ENCODE results near the gene SLC19A1. TPM values are rescaled to one million over a fixed set of nuclear protein-coding genes. Genes with fewer than 3 reads are reported as not detected.

SLC19A1 gene
- total RNA-seq, 1 experiment from 2014 or later = 25.0 TPM

- no peak for DNase-seq
- Histone ChIP-seq H3K79me2 (ENCODE audit: low read depth) (no peaks in the 10 kb centered on the region), H3K9me3 (ENCODE audit: insufficient read depth, low read depth) (no peaks in the 10 kb centered on the region; the same call in 1 of the 2 replicates), H3F3A (ENCODE audit: insufficient read depth, low read depth) (peaks cover 17% of the 10 kb centered on the region), H3K4me2 (no peak overlapping the region), H3K27me3 (ENCODE audit: insufficient read depth, low read depth) (no peaks in the 10 kb centered on the region), H3K4me3 (no peak overlapping the region), H2AFZ (no peak overlapping the region), H3K36me3 (ENCODE audit: low read depth) (no peaks in the 10 kb centered on the region), H3K4me1 (replicated peaks; ENCODE audit: insufficient read depth) (no peaks in the 10 kb centered on the region), H4K20me1 (ENCODE audit: insufficient read depth) (no peaks in the 10 kb centered on the region), H3K27ac (no peak overlapping the region), H3K9me2 (ENCODE audit: insufficient read depth) (no peaks in the 10 kb centered on the region)
- no TSS peak for BruUV-seq (replicated peaks)
- intact Hi-C loops (cut with micrococcal nuclease; ENCODE audit: unreplicated experiment) = no loop called here
- TF ChIP-seq EZH2 (IDR thresholded peaks at IDR 0.05; ENCODE audit: low read depth) = no peak
- TF ChIP-seq CTCF (conservative IDR thresholded peaks at IDR 0.05) = no peak
- ChIA-PET CTCF (no interaction called here), POLR2A (ENCODE audit: unreplicated experiment) (no interaction called here)
Observed at GRCh38 chr21:45454060-45454925, 87.9 kb downstream of the SLC19A1 start.

GRCh38 chr21:45453308-45453950 is 88.8 kb downstream of the SLC19A1 start:
- Histone ChIP-seq H3F3A (ENCODE audit: insufficient read depth, low read depth) (peaks cover 17% of the 10 kb centered on the region), H3K4me1 (replicated peaks; ENCODE audit: insufficient read depth) (no peaks in the 10 kb centered on the region), H3K9me2 (ENCODE audit: insufficient read depth) (no peaks in the 10 kb centered on the region), H2AFZ (no peak overlapping the region), H3K9me3 (ENCODE audit: insufficient read depth, low read depth) (no peaks in the 10 kb centered on the region; the same call in 1 of the 2 replicates), H3K4me3 (no peak overlapping the region), H3K4me2 (no peak overlapping the region), H3K27me3 (ENCODE audit: insufficient read depth, low read depth) (no peaks in the 10 kb centered on the region), H3K36me3 (ENCODE audit: low read depth) (no peaks in the 10 kb centered on the region), H3K79me2 (ENCODE audit: low read depth) (no peaks in the 10 kb centered on the region), H3K27ac (no peak overlapping the region), H4K20me1 (ENCODE audit: insufficient read depth) (no peaks in the 10 kb centered on the region)
- ChIA-PET POLR2A (ENCODE audit: unreplicated experiment) (no interaction called here), CTCF (no interaction called here)
- intact Hi-C loops (cut with micrococcal nuclease; ENCODE audit: unreplicated experiment) = no loop called here
- no peak for DNase-seq
- BruUV-seq (replicated peaks) = no TSS peak
- TF ChIP-seq EZH2 (IDR thresholded peaks at IDR 0.05; ENCODE audit: low read depth) (no peak), CTCF (conservative IDR thresholded peaks at IDR 0.05) (no peak)

- Histone ChIP-seq H3K4me2 (no peak overlapping the region), H3K4me1 (replicated peaks; ENCODE audit: insufficient read depth) (no peaks in the 10 kb centered on the region), H3K27ac (no peak overlapping the region), H3F3A (ENCODE audit: insufficient read depth, low read depth) (peaks cover 17% of the 10 kb centered on the region), H4K20me1 (ENCODE audit: insufficient read depth) (no peaks in the 10 kb centered on the region), H3K27me3 (ENCODE audit: insufficient read depth, low read depth) (no peaks in the 10 kb centered on the region), H2AFZ (no peak overlapping the region), H3K9me2 (ENCODE audit: insufficient read depth) (no peaks in the 10 kb centered on the region), H3K9me3 (ENCODE audit: insufficient read depth, low read depth) (no peaks in the 10 kb centered on the region; the same call in 1 of the 2 replicates), H3K4me3 (no peak overlapping the region), H3K79me2 (ENCODE audit: low read depth) (no peaks in the 10 kb centered on the region), H3K36me3 (ENCODE audit: low read depth) (no peaks in the 10 kb centered on the region)
- DNase-seq = no peak
- TF ChIP-seq CTCF (conservative IDR thresholded peaks at IDR 0.05) (no peak), EZH2 (IDR thresholded peaks at IDR 0.05; ENCODE audit: low read depth) (no peak)
- intact Hi-C loops (cut with micrococcal nuclease; ENCODE audit: unreplicated experiment) = no loop called here
- POLR2A ChIA-PET (ENCODE audit: unreplicated experiment) = no interaction called here
- CTCF ChIA-PET = no interaction called here
- no TSS peak for BruUV-seq (replicated peaks)
Observed at GRCh38 chr21:45452696-45453307, 89.4 kb downstream of the SLC19A1 start.

All from PC-9 (cell line).